ENCODE data around the gene IFITM5.
"Not testable (repeated sequence)": the region's sequence is repeated elsewhere in the genome, so short reads cannot be mapped to it uniquely, and the experiment has no call there.

IFITM5 gene

DNA sequence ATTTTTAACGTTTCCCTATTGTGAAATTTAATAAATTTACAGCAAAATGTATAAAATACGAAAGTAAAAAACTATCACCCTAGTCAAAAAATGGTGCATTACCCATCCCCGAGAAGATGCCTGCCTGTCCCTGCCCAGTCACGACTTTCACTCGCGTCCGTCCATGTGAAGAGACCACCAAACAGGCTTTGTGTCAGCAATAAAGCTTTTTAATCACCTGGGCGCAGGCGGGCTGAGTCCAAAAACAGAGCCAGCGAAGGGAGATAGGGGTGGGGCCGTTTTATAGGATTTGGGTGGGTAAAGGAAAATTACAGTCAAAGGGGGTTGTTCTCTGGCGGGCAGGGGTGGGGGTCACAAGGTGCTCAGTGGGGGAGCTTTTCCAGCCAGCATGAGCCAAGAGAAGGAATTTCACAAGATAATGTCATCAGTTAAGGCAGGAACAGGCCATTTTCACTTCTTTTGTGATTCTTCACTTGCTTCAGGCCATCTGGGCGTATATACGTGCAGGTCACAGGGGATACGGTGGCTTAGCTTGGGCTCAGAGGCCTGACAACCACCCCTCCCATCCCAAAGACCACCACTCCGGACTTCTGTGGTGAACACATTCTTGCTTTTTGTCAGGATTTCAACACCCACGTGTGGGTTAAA lies 34.4 kb upstream of the IFITM5 start:
- Histone ChIP-seq H3K27ac (ENCODE audit: low read length) (peak overlapping the region; percentile 66), H3K4me3 (ENCODE audit: low read length) (peak overlapping the region; percentile 31), H3K4me1 (ENCODE audit: control insufficient read depth, low read depth, low read length) (peaks cover 33% of the 10 kb centered on the region), H3K9ac (ENCODE audit: low read length) (peak overlapping the region; percentile 24)
- not testable (repeated sequence) for H3K27me3 ChIP-seq (ENCODE audit: control insufficient read depth, insufficient read depth, low read length); H3K36me3 ChIP-seq (ENCODE audit: control insufficient read depth, low read depth, low read length); H3K9me3 ChIP-seq (ENCODE audit: control insufficient read depth, low read depth, low read length)

DNA sequence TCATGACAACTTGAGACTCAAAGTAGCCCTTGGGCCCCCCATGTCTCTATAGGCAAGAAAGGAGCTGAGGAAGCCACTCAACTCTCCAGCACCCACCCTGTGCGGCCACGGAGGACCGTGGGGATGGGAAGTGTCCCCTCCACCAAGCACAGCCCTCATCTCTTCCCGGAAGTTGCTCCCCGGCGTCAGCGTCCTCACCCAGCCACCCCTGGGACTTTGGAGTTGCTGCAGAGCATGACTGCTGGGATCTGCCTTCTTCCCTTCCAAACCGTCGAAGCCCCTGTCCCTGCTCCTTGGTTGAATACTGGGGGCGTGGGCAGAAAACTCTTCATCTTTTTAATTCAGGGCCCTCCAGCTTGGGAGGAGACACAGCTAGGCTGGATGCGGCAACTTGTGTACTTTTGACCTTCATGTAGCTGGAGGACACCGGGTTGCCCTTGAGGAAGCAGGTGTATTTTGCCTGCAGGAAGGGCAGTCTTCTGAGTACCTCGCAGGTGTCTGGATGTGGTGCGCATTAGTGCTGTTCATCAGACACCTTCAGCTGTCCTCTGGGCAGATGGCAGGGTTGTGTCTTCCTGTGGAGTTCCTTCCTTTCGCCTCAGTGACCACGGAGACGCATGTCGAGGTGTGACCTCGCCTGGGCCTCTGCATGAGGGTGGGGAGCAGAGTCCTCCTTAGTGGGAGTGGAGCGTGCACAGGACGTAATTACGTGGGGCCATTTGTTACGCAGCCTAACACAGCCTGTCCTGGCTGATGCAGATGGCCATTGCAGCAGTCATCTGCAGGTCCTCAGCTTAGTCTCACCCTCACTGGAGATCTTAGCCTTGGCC lies 33.5 kb upstream of the IFITM5 start:
- H3K4me1 ChIP-seq (ENCODE audit: control insufficient read depth, low read depth, low read length), result peaks cover 33% of the 10 kb centered on the region

DNA sequence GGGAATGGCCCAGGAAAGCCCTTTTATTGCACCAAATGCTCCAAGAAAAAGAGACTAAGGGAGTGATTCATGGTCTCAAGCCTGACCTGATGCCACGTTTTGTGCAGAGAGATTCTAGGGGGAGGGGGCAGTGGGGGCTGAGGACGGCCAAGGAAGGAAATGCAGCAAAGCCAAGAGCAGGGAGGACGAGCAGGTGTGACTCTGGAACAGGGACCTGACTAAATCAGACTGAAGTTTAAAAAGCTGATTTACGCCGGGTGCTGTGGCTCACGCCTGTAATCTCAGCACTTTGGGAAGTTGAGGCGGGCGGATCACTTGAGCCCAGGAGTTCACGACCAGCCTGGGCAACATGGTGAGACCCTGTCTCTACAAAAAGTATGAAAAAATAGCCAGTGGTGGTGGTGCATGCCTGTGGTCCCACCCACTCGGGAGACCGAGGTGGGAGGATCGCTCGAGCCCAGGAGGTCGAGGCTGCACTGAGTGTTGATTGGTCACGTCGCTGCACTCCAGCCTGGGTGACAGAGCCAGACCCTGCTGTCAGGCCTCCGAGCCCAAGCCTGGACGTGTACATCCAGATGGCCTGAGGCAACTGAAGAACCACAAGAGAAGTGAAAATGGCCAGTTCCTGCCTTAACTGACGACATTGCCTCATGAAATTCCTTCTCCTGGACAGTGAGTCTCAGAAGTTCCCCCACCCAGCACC lies 32.2 kb upstream of the IFITM5 start:
- no peaks in the 10 kb centered on the region for H3K27me3 ChIP-seq (ENCODE audit: control insufficient read depth, insufficient read depth, low read length)
- no peak overlapping the region for H3K27ac ChIP-seq (ENCODE audit: low read length)
- peaks cover 3% of the 10 kb centered on the region for H3K9me3 ChIP-seq (ENCODE audit: control insufficient read depth, low read depth, low read length)
- no peaks in the 10 kb centered on the region for H3K36me3 ChIP-seq (ENCODE audit: control insufficient read depth, low read depth, low read length)
- peaks cover 28% of the 10 kb centered on the region for H3K4me1 ChIP-seq (ENCODE audit: control insufficient read depth, low read depth, low read length)
- no peak overlapping the region for H3K9ac ChIP-seq (ENCODE audit: low read length)
- H3K4me3 ChIP-seq (ENCODE audit: low read length), result no peak overlapping the region

More for the DNA sequence above, 33.5 kb upstream of the IFITM5 start:
- Histone ChIP-seq H3K27me3 (ENCODE audit: control insufficient read depth, insufficient read depth, low read length) (no peaks in the 10 kb centered on the region), H3K4me3 (ENCODE audit: low read length) (no peak overlapping the region), H3K27ac (ENCODE audit: low read length) (no peak overlapping the region), H3K9ac (ENCODE audit: low read length) (no peak overlapping the region), H3K9me3 (ENCODE audit: control insufficient read depth, low read depth, low read length) (peaks cover 3% of the 10 kb centered on the region), H3K36me3 (ENCODE audit: control insufficient read depth, low read depth, low read length) (no peaks in the 10 kb centered on the region)

DNA sequence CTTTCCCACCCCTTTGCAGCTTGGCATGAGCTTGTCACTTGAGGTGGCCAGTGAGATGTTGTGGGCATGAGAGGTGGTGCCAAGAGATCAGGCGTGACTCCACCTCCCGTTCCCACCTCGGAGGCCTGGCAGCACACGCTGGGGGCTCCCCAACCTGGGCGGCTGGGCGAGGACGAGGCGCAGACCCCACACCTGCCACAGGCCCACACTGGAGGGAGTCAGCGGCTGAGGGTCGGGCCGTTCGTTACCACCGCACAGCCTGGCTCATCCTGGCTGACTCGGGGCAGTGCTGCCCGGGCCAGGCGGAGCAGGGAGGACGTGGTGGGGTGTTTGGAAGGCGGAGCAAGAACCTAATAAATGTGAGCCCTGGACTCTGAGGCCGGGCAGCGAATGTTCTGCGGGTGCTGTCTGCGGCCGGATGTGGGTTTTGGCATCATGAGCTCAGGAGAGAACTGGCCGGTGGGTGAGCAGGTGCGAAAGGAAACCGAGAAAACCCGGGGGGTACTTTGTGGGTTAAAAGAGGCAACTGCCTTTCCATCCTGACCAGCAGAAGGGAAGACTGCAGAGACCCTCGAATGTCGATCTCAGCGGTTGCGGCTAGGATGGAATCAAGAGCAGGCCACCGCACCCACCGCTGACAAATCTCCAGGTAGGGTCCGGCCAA lies 31.5 kb upstream of the IFITM5 start:
- peaks cover 3% of the 10 kb centered on the region for H3K9me3 ChIP-seq (ENCODE audit: control insufficient read depth, low read depth, low read length)
- no peaks in the 10 kb centered on the region for H3K27me3 ChIP-seq (ENCODE audit: control insufficient read depth, insufficient read depth, low read length)
- no peaks in the 10 kb centered on the region for H3K36me3 ChIP-seq (ENCODE audit: control insufficient read depth, low read depth, low read length)
- H3K9ac ChIP-seq (ENCODE audit: low read length), result no peak overlapping the region
- no peak overlapping the region for H3K27ac ChIP-seq (ENCODE audit: low read length)
- H3K4me3 ChIP-seq (ENCODE audit: low read length), result no peak overlapping the region
- H3K4me1 ChIP-seq (ENCODE audit: control insufficient read depth, low read depth, low read length), result peaks cover 21% of the 10 kb centered on the region

DNA sequence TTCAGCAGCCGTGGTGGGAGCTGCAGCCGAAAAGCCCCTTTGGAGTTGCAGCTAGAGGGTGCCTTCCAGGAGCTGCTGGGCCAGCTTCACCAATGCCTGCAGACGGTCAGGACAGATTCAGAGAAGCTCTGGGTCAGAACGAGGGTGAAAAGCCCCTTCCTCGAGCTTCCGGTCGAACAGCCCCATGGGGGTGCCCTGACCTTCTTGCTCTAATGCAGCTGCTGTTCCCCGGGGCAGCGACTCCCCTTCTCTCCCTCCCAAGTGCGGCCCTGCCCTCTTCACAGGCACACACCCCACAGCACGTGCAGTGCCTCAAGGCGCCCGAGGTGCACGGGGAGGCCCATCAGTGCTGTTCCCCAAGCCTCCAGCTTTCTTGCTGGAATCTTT lies 31.0 kb upstream of the IFITM5 start:
- H3K4me1 ChIP-seq (ENCODE audit: control insufficient read depth, low read depth, low read length), result peaks cover 16% of the 10 kb centered on the region
- H3K27me3 ChIP-seq (ENCODE audit: control insufficient read depth, insufficient read depth, low read length), result no peaks in the 10 kb centered on the region
- no peak overlapping the region for H3K4me3 ChIP-seq (ENCODE audit: low read length)
- no peak overlapping the region for H3K27ac ChIP-seq (ENCODE audit: low read length)
- H3K9ac ChIP-seq (ENCODE audit: low read length), result no peak overlapping the region
- peaks cover 3% of the 10 kb centered on the region for H3K9me3 ChIP-seq (ENCODE audit: control insufficient read depth, low read depth, low read length)
- H3K36me3 ChIP-seq (ENCODE audit: control insufficient read depth, low read depth, low read length), result no peaks in the 10 kb centered on the region

DNA sequence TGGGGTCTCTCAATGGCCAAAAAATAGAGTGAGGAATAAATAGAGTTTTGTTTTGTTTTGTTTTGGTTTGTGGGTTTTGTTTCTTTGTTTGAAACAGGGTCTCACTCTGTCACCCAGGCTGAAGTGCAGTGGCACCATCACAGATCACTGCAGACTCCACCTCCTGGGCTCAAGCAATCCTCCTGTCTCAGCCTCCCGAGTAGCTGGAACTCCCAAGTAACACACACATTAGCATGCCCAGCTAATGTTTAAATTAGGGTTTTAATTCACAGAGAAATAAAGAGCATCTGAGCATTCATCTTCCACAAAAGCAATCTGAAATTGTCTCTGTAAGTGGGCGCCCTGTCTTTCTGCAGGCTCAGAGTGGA lies 30.5 kb upstream of the IFITM5 start:
- no peak overlapping the region for H3K4me3 ChIP-seq (ENCODE audit: low read length)
- H3K27me3 ChIP-seq (ENCODE audit: control insufficient read depth, insufficient read depth, low read length), result no peaks in the 10 kb centered on the region
- no peaks in the 10 kb centered on the region for H3K36me3 ChIP-seq (ENCODE audit: control insufficient read depth, low read depth, low read length)
- no peak overlapping the region for H3K27ac ChIP-seq (ENCODE audit: low read length)
- no peak overlapping the region for H3K9ac ChIP-seq (ENCODE audit: low read length)
- peaks cover 15% of the 10 kb centered on the region for H3K4me1 ChIP-seq (ENCODE audit: control insufficient read depth, low read depth, low read length)
- peaks cover 3% of the 10 kb centered on the region for H3K9me3 ChIP-seq (ENCODE audit: control insufficient read depth, low read depth, low read length)

DNA sequence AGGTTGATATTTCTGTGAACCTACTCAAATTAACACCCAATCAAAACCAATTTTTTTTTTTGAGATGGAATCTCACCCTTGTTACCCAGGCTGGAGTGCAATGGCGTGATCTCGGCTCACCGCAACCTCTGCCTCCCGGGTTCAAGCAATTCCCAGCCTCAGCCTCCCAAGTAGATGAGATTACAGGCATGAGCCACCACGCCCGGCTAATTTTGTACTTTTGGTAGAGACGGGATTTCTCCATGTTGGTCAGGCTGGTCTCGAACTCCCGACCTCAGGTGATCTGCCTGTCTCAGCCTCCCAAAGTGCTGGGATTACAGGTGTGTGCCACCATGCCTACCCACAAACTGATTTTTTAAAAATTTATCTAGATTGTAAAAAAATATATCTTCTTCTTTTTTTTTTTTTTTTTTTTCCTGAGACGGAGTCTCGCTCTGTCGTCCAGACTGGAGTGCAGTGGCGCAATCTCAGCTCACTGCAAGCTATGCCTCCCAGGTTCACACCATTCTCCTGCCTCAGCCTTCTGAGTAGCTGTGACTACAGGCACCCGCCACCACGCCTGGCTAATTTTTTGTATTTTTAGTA lies 29.3 kb upstream of the IFITM5 start:
- not testable (repeated sequence) for H3K27me3 ChIP-seq (ENCODE audit: control insufficient read depth, insufficient read depth, low read length); H3K27ac ChIP-seq (ENCODE audit: low read length); H3K36me3 ChIP-seq (ENCODE audit: control insufficient read depth, low read depth, low read length); H3K9ac ChIP-seq (ENCODE audit: low read length); H3K9me3 ChIP-seq (ENCODE audit: control insufficient read depth, low read depth, low read length); H3K4me1 ChIP-seq (ENCODE audit: control insufficient read depth, low read depth, low read length); H3K4me3 ChIP-seq (ENCODE audit: low read length)

DNA sequence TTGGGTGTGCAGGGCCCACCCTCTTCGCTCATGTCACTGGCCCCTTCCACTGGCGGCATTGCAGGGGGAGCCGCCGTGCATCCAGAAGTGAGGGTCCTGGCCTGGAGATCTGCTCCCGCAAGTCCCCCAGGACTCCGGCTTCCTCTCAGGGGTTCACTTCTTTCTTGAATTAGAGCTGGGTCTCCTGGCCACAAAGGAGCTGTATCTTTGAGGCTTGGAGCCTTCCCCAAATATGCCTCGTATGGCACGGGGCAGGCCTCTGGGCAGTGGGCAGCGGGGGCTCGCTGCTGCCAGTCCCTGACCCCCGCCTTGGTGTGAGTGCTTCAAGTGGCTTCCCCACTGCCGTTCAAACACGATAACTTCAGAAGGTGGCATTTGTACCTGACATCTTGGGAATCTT lies 28.7 kb upstream of the IFITM5 start:
- Histone ChIP-seq H3K36me3 (ENCODE audit: control insufficient read depth, low read depth, low read length) (no peaks in the 10 kb centered on the region), H3K27ac (ENCODE audit: low read length) (no peak overlapping the region), H3K4me1 (ENCODE audit: control insufficient read depth, low read depth, low read length) (peaks cover 3% of the 10 kb centered on the region), H3K9me3 (ENCODE audit: control insufficient read depth, low read depth, low read length) (peaks cover 2% of the 10 kb centered on the region), H3K9ac (ENCODE audit: low read length) (no peak overlapping the region), H3K4me3 (ENCODE audit: low read length) (no peak overlapping the region), H3K27me3 (ENCODE audit: control insufficient read depth, insufficient read depth, low read length) (no peaks in the 10 kb centered on the region)

DNA sequence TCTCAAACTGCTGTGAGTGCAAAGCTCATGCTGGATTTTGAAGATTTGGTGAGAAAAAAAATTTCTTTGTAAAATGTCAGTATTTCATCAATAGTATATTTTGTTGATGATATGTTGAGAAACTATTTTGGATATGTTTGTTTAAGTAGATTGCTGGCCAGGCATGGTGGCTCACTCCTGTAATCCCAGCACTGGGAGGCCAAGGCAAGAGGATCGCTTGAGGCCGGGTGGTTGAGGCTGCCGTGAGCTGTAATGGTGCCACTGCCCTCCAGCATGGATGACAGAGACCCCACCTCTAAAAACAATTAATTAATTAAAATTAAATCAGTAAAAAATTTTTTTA lies 28.2 kb upstream of the IFITM5 start:
- Histone ChIP-seq H3K4me1 (ENCODE audit: control insufficient read depth, low read depth, low read length) (peaks cover 3% of the 10 kb centered on the region), H3K27me3 (ENCODE audit: control insufficient read depth, insufficient read depth, low read length) (no peaks in the 10 kb centered on the region), H3K9ac (ENCODE audit: low read length) (no peak overlapping the region), H3K36me3 (ENCODE audit: control insufficient read depth, low read depth, low read length) (no peaks in the 10 kb centered on the region), H3K4me3 (ENCODE audit: low read length) (no peak overlapping the region), H3K9me3 (ENCODE audit: control insufficient read depth, low read depth, low read length) (no peaks in the 10 kb centered on the region), H3K27ac (ENCODE audit: low read length) (no peak overlapping the region)

DNA sequence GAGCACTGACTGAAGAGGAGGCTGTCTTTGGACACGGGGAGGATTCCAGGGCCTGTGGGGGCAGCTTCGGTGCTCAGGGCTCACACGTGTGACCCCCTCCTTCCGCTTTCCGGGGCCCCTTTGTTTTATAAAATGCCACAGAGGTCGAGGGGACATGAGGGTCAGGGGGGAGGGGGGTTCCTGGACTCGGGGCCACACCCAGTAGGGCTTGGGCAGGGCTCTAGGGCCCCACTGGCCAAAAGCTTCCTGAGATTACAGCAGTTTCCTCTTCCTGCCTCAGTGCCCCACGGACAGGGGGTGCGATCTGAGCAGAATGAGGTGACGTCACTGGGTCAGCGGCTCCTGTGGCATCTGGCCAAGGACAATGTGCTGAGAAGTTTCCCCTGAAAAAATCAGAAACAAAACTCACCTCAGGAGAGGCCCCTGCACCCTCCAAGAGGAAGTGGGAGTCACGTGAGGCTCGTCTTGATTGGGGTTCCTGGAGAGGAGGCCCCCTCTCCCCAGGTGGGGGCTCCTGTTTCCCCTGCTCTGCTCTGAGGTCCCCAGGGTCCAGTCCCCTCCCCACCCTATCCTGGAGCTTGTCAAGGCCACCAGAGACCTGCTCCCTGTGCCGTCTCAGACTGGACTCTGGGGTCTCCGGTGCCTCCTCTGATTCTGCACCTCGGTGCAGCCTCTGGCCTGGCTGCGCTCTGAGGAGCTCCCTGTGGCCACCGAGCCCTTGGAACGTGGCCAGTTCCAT lies 27.7 kb upstream of the IFITM5 start:
- no peak overlapping the region for H3K4me3 ChIP-seq (ENCODE audit: low read length)

DNA sequence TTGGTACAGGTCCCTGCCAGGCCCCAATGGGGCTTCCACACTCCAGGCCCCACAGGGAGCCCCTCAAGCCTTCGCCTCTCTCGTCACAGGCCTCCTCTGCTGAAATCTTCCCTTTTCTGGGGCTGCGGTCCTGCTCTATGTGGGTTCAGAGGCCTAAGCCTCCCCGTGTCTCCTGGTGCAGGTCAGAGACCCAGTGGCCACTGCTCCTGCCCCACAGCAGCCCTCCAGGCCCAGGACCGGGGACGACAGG lies 27.2 kb upstream of the IFITM5 start:
- H3K4me1 ChIP-seq (ENCODE audit: control insufficient read depth, low read depth, low read length), result peaks cover 3% of the 10 kb centered on the region
- H3K27ac ChIP-seq (ENCODE audit: low read length), result no peak overlapping the region

More for the DNA sequence above, 27.7 kb upstream of the IFITM5 start:
- Histone ChIP-seq H3K27me3 (ENCODE audit: control insufficient read depth, insufficient read depth, low read length) (no peaks in the 10 kb centered on the region), H3K9me3 (ENCODE audit: control insufficient read depth, low read depth, low read length) (no peaks in the 10 kb centered on the region), H3K36me3 (ENCODE audit: control insufficient read depth, low read depth, low read length) (no peaks in the 10 kb centered on the region), H3K27ac (ENCODE audit: low read length) (no peak overlapping the region), H3K9ac (ENCODE audit: low read length) (no peak overlapping the region), H3K4me1 (ENCODE audit: control insufficient read depth, low read depth, low read length) (peaks cover 3% of the 10 kb centered on the region)

More for the DNA sequence above, 27.2 kb upstream of the IFITM5 start:
- Histone ChIP-seq H3K9me3 (ENCODE audit: control insufficient read depth, low read depth, low read length) (no peaks in the 10 kb centered on the region), H3K9ac (ENCODE audit: low read length) (no peak overlapping the region), H3K27me3 (ENCODE audit: control insufficient read depth, insufficient read depth, low read length) (no peaks in the 10 kb centered on the region), H3K36me3 (ENCODE audit: control insufficient read depth, low read depth, low read length) (no peaks in the 10 kb centered on the region), H3K4me3 (ENCODE audit: low read length) (no peak overlapping the region)
